Hepatocyte (in vitro differentiated cells): ENCODE data around the gene KIF5A. TPM values are rescaled to one million over a fixed set of nuclear protein-coding genes. Genes with fewer than 3 reads are reported as not detected.
A peak's percentile ranks its signal among the peaks of the same experiment; 100 is the strongest.

Experiments
- DNase-seq: peaks from one replicate; pipeline ENCODE4 v3.0.0-alpha.2; 2016; ENCODE audit warnings: low spot score
- H2AFZ ChIP-seq: fragments of 200-600 bp; sonication (generic); 2 replicates; pipeline ENCODE4 v1.6.0; 2016; ENCODE audit warnings: antibody characterized with exemption, mild to moderate bottlenecking
- H3K27ac ChIP-seq: fragments of 200-600 bp; sonication (generic); 2 replicates; pipeline ENCODE4 v1.5.1; 2016; ENCODE audit warnings: mild to moderate bottlenecking
- H3K27me3 ChIP-seq: fragments of 200-600 bp; sonication (generic); 2 replicates; pipeline ENCODE4 v1.6.1; 2016
- H3K36me3 ChIP-seq: fragments of 200-600 bp; sonication (generic); replicated peaks from 2 replicates; pipeline ENCODE4 v1.5.1; 2016; ENCODE audit warnings: low read depth; ENCODE audit not compliant: insufficient read depth
- H3K4me1 ChIP-seq: fragments of 200-600 bp; sonication (generic); 2 replicates; pipeline ENCODE4 v1.5.1; 2016; ENCODE audit warnings: mild to moderate bottlenecking, moderate library complexity; ENCODE audit not compliant: insufficient read depth
- H3K4me2 ChIP-seq: fragments of 200-600 bp; sonication (generic); 2 replicates; pipeline ENCODE4 v1.6.0; 2016
- H3K4me3 ChIP-seq: fragments of 200-600 bp; sonication (generic); 2 replicates; pipeline ENCODE4 v1.5.1; 2016; ENCODE audit warnings: mild to moderate bottlenecking
- H3K79me2 ChIP-seq: fragments of 200-600 bp; sonication (generic); 2 replicates; pipeline ENCODE4 v1.6.0; 2017; ENCODE audit warnings: mild to moderate bottlenecking
- H3K9me2 ChIP-seq: fragments of 200-600 bp; sonication (generic); replicated peaks from 2 replicates; pipeline ENCODE4 v1.6.0; 2017; ENCODE audit warnings: mild to moderate bottlenecking; ENCODE audit not compliant: insufficient read depth
- H3K9me3 ChIP-seq: fragments of 200-600 bp; sonication (generic); 2 replicates; pipeline ENCODE4 v1.5.1; 2016; ENCODE audit warnings: low read depth, mild to moderate bottlenecking
- H4K20me1 ChIP-seq: fragments of 200-600 bp; sonication (generic); 2 replicates; pipeline ENCODE4 v1.6.0; 2016; ENCODE audit warnings: mild to moderate bottlenecking; ENCODE audit not compliant: insufficient read depth, poor library complexity, severe bottlenecking
- EZH2 ChIP-seq: fragments of 200-600 bp; sonication (generic); IDR thresholded peaks from 2 replicates; pipeline ENCODE4 v1.6.1; 2016; ENCODE audit warnings: antibody characterized with exemption, mild to moderate bottlenecking, borderline replicate concordance
- EZH2phosphoT487 ChIP-seq: fragments of 200-600 bp; sonication (generic); IDR thresholded peaks from one replicate; pipeline ENCODE4 v1.6.1; 2018; ENCODE audit warnings: antibody characterized with exemption, mild to moderate bottlenecking, low read depth, moderate library complexity; ENCODE audit not compliant: unreplicated experiment, severe bottlenecking
- WGBS: methylation state at CpG from one replicate; pipeline ENCODE4 v1.1.6; 2016; ENCODE audit warnings: low lambda C conversion rate; ENCODE audit errors: missing lambda C conversion rate; 5-methylcytosine and 5-hydroxymethylcytosine counted together
- microRNA counts: library from miRNA; unstranded; fragments of <30 nt; microRNA quantifications from one replicate; lab custom pipeline; 2017
- microRNA-seq: library from miRNA; unstranded; fragments of <30 nt; microRNA quantifications from one replicate; pipeline ENCODE4, GENCODE V29; 2017
- polyA plus RNA-seq: library from polyadenylated mRNA; unstranded; fragments of >200 nt; fragmentation: Nextera tagmentation; extraction: Ambion mirVana; gene quantifications from 2 replicates; pipeline ENCODE4 v1.2.1, GENCODE V29; 2016
- small RNA-seq: library from RNA; depleted of rRNA; stranded (forward); fragments of <200 nt; gene quantifications from one replicate; pipeline ENCODE3, GENCODE V24; 2014
- total RNA-seq: library from RNA; depleted of rRNA; stranded (reverse); fragments of >200 nt; gene quantifications from 2 replicates; pipeline ENCODE4 v1.2.3, GENCODE V29; 2014
- TF ChIP-seq, protein P1 (sequence below): fragments of 200-600 bp; sonication (generic); IDR thresholded peaks from 2 replicates; pipeline ENCODE4 v1.5.1; 2016; ENCODE audit warnings: antibody characterized with exemption, mild to moderate bottlenecking; ENCODE audit not compliant: poor library complexity

KIF5A gene
- total and polyA plus RNA-seq, 2 experiments from 2014 or later = 0.03 to 0.18 TPM

DNA sequence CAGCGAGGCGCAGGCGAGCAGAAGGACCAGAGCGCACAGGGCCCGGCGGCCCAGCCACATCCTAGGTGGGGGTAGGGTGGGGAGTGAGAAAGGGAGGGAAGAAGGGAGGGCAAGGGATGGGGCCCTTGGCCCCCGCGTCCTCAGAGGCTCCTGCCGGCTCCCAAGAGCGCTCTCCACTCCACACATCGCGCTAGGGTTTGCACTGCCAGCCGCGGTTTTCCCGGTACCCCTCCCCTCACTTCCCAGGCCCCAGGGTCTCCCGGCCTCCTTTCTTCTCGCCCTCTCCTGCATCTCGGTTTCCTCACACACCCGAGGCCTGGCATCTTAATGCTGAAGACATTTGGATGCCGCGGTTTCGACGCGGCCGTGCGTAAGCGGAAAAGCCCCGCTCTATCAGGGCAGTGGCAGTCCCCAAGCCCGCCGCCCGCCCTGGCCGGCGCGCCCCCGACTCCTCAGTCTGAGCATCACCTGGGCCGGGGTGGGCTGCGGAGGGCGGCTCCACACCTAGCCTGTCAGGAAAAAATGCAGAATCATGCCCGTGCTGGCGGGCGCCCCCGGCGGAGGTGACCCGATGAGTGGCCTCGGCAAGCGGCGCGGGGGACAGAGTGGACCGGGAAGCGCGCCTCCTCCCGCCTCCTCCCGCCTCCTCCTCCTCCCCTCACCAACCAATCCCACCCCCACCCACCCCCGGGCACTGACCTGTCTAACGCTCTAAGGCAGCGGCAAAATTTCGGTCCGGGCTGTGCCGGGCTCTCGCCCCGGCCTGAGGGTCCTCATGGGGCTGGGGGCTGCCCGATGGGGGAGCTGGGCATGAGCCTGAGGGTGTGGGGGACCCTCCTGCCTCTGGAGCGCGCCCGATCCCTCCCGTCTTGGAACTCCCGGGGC is 82.5 kb downstream of the KIF5A start:
- no peaks in the 10 kb centered on the region for H3K9me3 ChIP-seq
- H3K27me3 ChIP-seq = peaks cover 83% of the 10 kb centered on the region
- peak; percentile 86 for TF ChIP-seq EZH2
- TF ChIP-seq, protein P1, sequence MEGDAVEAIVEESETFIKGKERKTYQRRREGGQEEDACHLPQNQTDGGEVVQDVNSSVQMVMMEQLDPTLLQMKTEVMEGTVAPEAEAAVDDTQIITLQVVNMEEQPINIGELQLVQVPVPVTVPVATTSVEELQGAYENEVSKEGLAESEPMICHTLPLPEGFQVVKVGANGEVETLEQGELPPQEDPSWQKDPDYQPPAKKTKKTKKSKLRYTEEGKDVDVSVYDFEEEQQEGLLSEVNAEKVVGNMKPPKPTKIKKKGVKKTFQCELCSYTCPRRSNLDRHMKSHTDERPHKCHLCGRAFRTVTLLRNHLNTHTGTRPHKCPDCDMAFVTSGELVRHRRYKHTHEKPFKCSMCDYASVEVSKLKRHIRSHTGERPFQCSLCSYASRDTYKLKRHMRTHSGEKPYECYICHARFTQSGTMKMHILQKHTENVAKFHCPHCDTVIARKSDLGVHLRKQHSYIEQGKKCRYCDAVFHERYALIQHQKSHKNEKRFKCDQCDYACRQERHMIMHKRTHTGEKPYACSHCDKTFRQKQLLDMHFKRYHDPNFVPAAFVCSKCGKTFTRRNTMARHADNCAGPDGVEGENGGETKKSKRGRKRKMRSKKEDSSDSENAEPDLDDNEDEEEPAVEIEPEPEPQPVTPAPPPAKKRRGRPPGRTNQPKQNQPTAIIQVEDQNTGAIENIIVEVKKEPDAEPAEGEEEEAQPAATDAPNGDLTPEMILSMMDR = no peak
- TF ChIP-seq EZH2phosphoT487 = peak; percentile 62
- H3K9me2 ChIP-seq = no peaks in the 10 kb centered on the region
- peak overlapping the region; percentile 46 for H3K4me3 ChIP-seq
- no peaks in the 10 kb centered on the region for H3K79me2 ChIP-seq
- H4K20me1 ChIP-seq = no peaks in the 10 kb centered on the region
- H3K4me1 ChIP-seq = peaks cover 6% of the 10 kb centered on the region
- H3K4me2 ChIP-seq = peak overlapping the region; percentile 99
- H3K27ac ChIP-seq = no peak overlapping the region
- H2AFZ ChIP-seq = peak overlapping the region; percentile 84
- 2% methylated on average over 33 of the region's 67 CpGs for WGBS
- H3K36me3 ChIP-seq = no peaks in the 10 kb centered on the region
- peak; percentile 8 for DNase-seq

- Histone ChIP-seq H4K20me1 (no peaks in the 10 kb centered on the region), H2AFZ (peak within 1 kb of the TSS; percentile 84), H3K9me3 (no peaks in the 10 kb centered on the region), H3K27ac (no peak within 1 kb of the TSS), H3K79me2 (no peaks in the 10 kb centered on the region), H3K36me3 (no peaks in the 10 kb centered on the region), H3K27me3 (peaks cover 74% of the 10 kb centered on the region), H3K4me3 (peak within 1 kb of the TSS; percentile 46), H3K4me2 (peak within 1 kb of the TSS; percentile 99), H3K4me1 (peaks cover 6% of the 10 kb centered on the region), H3K9me2 (no peaks in the 10 kb centered on the region)
- TF ChIP-seq EZH2 (peak; percentile 75), EZH2phosphoT487 (peak; percentile 46)
- TF ChIP-seq, protein P1 = peak; percentile 73
- 6% methylated on average over 49 of the region's 58 CpGs for WGBS
- peak; percentile 80 for DNase-seq
Observed at GRCh38 chr12:57632958-57633840, 83.4 kb downstream of the KIF5A start, which contains the start of gene B4GALNT1. Gene B4GALNT1 (minus strand): TSS chr12:57633201. CDS start chr12:57632132, 1,069 bp downstream.

MicroRNAs encoded within 50 kb of the gene (microRNA counts, 767-probe panel; counts per million panel counts)
- not detected for microRNA hsa-miR-616-3p (lab: Ali Mortazavi, UCI)

Small RNA genes within 50 kb of the gene (microRNA-seq; reads per million reads assigned to microRNA genes)
- gene MIR616 (not detected), gene MIR6758 (1.8 reads per million)

Small RNA genes within 50 kb of the gene (small RNA-seq; reads per million reads assigned to genes)
- gene MIR616 = not detected

Other genes starting within 250 kb of the KIF5A start
- gene R3HDM2, start 119.0 kb upstream of the KIF5A start, total RNA-seq = 22.8 and 28.7 TPM in 2 replicates
- 13.4 and 17.1 TPM in 2 replicates for gene R3HDM2, start 119.0 kb upstream of the KIF5A start, polyA plus RNA-seq
- 1.3 and 1.8 TPM in 2 replicates for gene INHBC, start 115.3 kb upstream of the KIF5A start, total RNA-seq
- gene INHBC, start 115.3 kb upstream of the KIF5A start, polyA plus RNA-seq = 1.5 and 3.4 TPM in 2 replicates
- 44.2 and 45.9 TPM in 2 replicates for gene INHBE, start 94.7 kb upstream of the KIF5A start, total RNA-seq
- 6.1 and 15.1 TPM in 2 replicates for gene INHBE, start 94.7 kb upstream of the KIF5A start, polyA plus RNA-seq
- 5.9 and 7.6 TPM in 2 replicates for gene GLI1, start 90.3 kb upstream of the KIF5A start, total RNA-seq
- gene GLI1, start 90.3 kb upstream of the KIF5A start, polyA plus RNA-seq = 5.1 and 6.0 TPM in 2 replicates
- gene ARHGAP9, start 70.2 kb upstream of the KIF5A start, total RNA-seq = 0.44 and 2.0 TPM in 2 replicates
- 2.2 and 3.6 TPM in 2 replicates for gene ARHGAP9, start 70.2 kb upstream of the KIF5A start, polyA plus RNA-seq
- 117 and 124 TPM in 2 replicates for gene MARS1, start 62.0 kb upstream of the KIF5A start, total RNA-seq
- 147 and 158 TPM in 2 replicates for gene MARS1, start 62.0 kb upstream of the KIF5A start, polyA plus RNA-seq
- gene DDIT3, start 29.5 kb upstream of the KIF5A start, total RNA-seq = 92.7 and 105 TPM in 2 replicates
- 133 and 145 TPM in 2 replicates for gene DDIT3, start 29.5 kb upstream of the KIF5A start, polyA plus RNA-seq
- gene MBD6, start 27.2 kb upstream of the KIF5A start, total RNA-seq = 6.6 and 7.0 TPM in 2 replicates
- gene MBD6, start 27.2 kb upstream of the KIF5A start, polyA plus RNA-seq = 35.2 and 39.8 TPM in 2 replicates
- 122 and 124 TPM in 2 replicates for gene DCTN2, start 2.9 kb upstream of the KIF5A start, total RNA-seq
- gene DCTN2, start 2.9 kb upstream of the KIF5A start, polyA plus RNA-seq = 110 and 112 TPM in 2 replicates
- 30.0 and 41.6 TPM in 2 replicates for gene PIP4K2C, start 41.1 kb downstream of the KIF5A start, total RNA-seq
- gene PIP4K2C, start 41.1 kb downstream of the KIF5A start, polyA plus RNA-seq = 32.3 and 34.2 TPM in 2 replicates
- gene DTX3, start 54.8 kb downstream of the KIF5A start, total RNA-seq = 17.7 and 19.9 TPM in 2 replicates
- 31.2 and 42.9 TPM in 2 replicates for gene DTX3, start 54.8 kb downstream of the KIF5A start, polyA plus RNA-seq
- gene ARHGEF25, start 61.4 kb downstream of the KIF5A start, total RNA-seq = 9.0 and 12.6 TPM in 2 replicates
- gene ARHGEF25, start 61.4 kb downstream of the KIF5A start, polyA plus RNA-seq = 0.29 and 1.3 TPM in 2 replicates
- 0.24 and 0.97 TPM in 2 replicates for gene B4GALNT1, start 83.2 kb downstream of the KIF5A start, total RNA-seq
- 0.97 and 1.2 TPM in 2 replicates for gene B4GALNT1, start 83.2 kb downstream of the KIF5A start, polyA plus RNA-seq
- gene OS9, start 144.1 kb downstream of the KIF5A start, total RNA-seq = 303 and 366 TPM in 2 replicates
- gene OS9, start 144.1 kb downstream of the KIF5A start, polyA plus RNA-seq = 243 and 250 TPM in 2 replicates
- gene AGAP2, start 188.7 kb downstream of the KIF5A start, total RNA-seq = 0.33 and 0.76 TPM in 2 replicates
- 0.04 TPM in 2 replicates for gene AGAP2, start 188.7 kb downstream of the KIF5A start, polyA plus RNA-seq
- gene TSPAN31, start 195.0 kb downstream of the KIF5A start, total RNA-seq = 77.6 and 81.3 TPM in 2 replicates
- 54.9 and 69.2 TPM in 2 replicates for gene TSPAN31, start 195.0 kb downstream of the KIF5A start, polyA plus RNA-seq
- 306 and 339 TPM in 2 replicates for gene CDK4, start 202.3 kb downstream of the KIF5A start, total RNA-seq
- 308 and 315 TPM in 2 replicates for gene CDK4, start 202.3 kb downstream of the KIF5A start, polyA plus RNA-seq
- gene MARCHF9, start 205.1 kb downstream of the KIF5A start, total RNA-seq = 14.6 and 16.9 TPM in 2 replicates
- 13.6 and 14.8 TPM in 2 replicates for gene MARCHF9, start 205.1 kb downstream of the KIF5A start, polyA plus RNA-seq
- gene CYP27B1, start 217.0 kb downstream of the KIF5A start, total RNA-seq = 0.23 and 2.9 TPM in 2 replicates
- 0.89 and 2.3 TPM in 2 replicates for gene CYP27B1, start 217.0 kb downstream of the KIF5A start, polyA plus RNA-seq
- 8.6 and 8.8 TPM in 2 replicates for gene METTL1, start 222.1 kb downstream of the KIF5A start, total RNA-seq
- gene METTL1, start 222.1 kb downstream of the KIF5A start, polyA plus RNA-seq = 26.1 and 31.1 TPM in 2 replicates
- gene EEF1AKMT3, start 222.6 kb downstream of the KIF5A start, total RNA-seq = 5.5 and 7.6 TPM in 2 replicates
- 4.5 and 10.3 TPM in 2 replicates for gene EEF1AKMT3, start 222.6 kb downstream of the KIF5A start, polyA plus RNA-seq
- gene TSFM, start 232.7 kb downstream of the KIF5A start, total RNA-seq = 15.7 and 25.9 TPM in 2 replicates
- gene TSFM, start 232.7 kb downstream of the KIF5A start, polyA plus RNA-seq = 38.9 and 46.8 TPM in 2 replicates